SU-DHL-6 (cell line): ENCODE results near the gene SLC27A6.

Experiments
- CTCF ChIP-seq: fragments of 200-600 bp; sonication (generic); IDR thresholded peaks from one replicate; pipeline ENCODE4 v1.5.1; 2017; ENCODE audit warnings: antibody characterized with exemption, mild to moderate bottlenecking, low read length, moderate library complexity; ENCODE audit not compliant: insufficient read depth, poor library complexity, severe bottlenecking
- EZH2phosphoT487 ChIP-seq: fragments of 200-600 bp; sonication (generic), shearing (Covaris generic); conservative IDR thresholded peaks from 2 replicates; pipeline ENCODE4 v1.6.1; 2018; ENCODE audit warnings: mild to moderate bottlenecking, antibody characterized with exemption, low read length, moderate library complexity, mixed read lengths

GRCh38 chr5:129046151-129046550 is 80.9 kb downstream of the SLC27A6 start:
- no peak for TF ChIP-seq EZH2phosphoT487
- TF ChIP-seq CTCF, result no peak
